Activated CD8-positive, alpha-beta memory T cell treated with anti-CD3 and anti-CD28 coated beads, Interleukin-2, amount 50 U/mL, for 24 hours (primary cell): ENCODE results near the gene GZMH.
"Not testable (repeated sequence)": the region's sequence is repeated elsewhere in the genome, so short reads cannot be mapped to it uniquely, and the experiment has no call there.

ENCODE experiments used
- DNase-seq: peaks from one replicate; pipeline ENCODE4 v3.0.0-alpha.2; 2020; ENCODE audit errors: extremely low read depth

The GZMH gene

GRCh38 chr14:24595073-24595808 lies 14.2 kb downstream of the GZMH start:
- no peak for DNase-seq

GRCh38 chr14:24591004-24591403 lies 18.5 kb downstream of the GZMH start:
- DNase-seq: not testable (repeated sequence)

DNA sequence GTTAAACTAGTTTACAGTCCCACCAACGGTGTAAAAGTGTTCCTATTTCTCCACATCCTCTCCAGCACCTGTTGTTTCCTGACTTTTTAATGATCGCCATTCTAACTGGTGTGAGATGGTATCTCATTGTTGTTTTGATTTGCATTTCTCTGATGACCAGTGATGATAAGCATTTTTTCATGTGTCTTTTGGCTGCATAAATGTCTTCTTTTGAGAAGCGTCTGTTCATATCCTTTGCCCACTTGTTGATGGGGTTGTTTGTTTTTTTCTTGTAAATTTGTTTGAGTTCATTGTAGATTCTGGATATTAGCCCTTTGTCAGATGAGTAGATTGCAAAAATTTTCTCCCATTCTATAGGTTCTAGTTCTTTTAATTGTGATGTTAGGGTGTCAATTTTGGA lies 25.1 kb downstream of the GZMH start:
- DNase-seq: not testable (repeated sequence)

- no peak for DNase-seq
Observed at GRCh38 chr14:24578558-24578957, 30.9 kb downstream of the GZMH start.

GRCh38 chr14:24576771-24577170 lies 32.7 kb downstream of the GZMH start:
- no peak for DNase-seq

GRCh38 chr14:24576182-24576581 lies 33.3 kb downstream of the GZMH start, which contains the start of gene CTSG:
TSS of gene CTSG (minus strand) at chr14:24576250. CDS start at chr14:24576223, 27 bp downstream.
- no peak for DNase-seq

- no peak for DNase-seq
Observed at GRCh38 chr14:24574206-24574774, 35.2 kb downstream of the GZMH start.

DNA sequence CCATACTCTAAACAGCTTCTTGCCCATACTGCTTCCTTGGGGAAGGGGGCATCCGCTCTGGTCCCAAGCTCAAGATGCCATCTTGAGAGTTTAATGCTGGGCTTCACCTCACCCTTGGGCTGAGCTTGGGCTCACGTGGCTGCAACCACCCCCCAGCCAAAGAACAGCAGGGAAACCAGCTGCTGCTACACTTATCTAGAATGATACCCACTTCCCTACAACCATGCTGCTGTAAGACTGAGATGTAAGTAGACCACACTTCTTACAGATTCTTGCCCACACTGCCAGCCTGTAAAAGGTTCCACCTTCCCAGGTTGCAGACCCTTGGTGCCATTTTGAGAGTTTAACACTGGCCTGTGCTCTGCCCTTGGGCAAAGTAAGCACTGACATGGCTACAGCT lies 43.2 kb downstream of the GZMH start:
- no peak for DNase-seq

- DNase-seq: no peak
Observed at GRCh38 chr14:24565766-24566165, 43.7 kb downstream of the GZMH start.

GRCh38 chr14:24563505-24563904 lies 46.0 kb downstream of the GZMH start:
- no peak for DNase-seq

GRCh38 chr14:24556756-24557155 lies 52.7 kb downstream of the GZMH start:
- DNase-seq: no peak
